GM21529 (cell line): ENCODE data around the gene SETDB1.
"Not testable (repeated sequence)": the region's sequence is repeated elsewhere in the genome, so short reads cannot be mapped to it uniquely, and the experiment has no call there.

Source experiments
- ATAC-seq: cut with Tn5 transposase; IDR thresholded peaks from one replicate; pipeline ENCODE4 v1.9.1; 2021; ENCODE audit not compliant: unreplicated experiment

Gene SETDB1

GRCh38 chr1:150928286-150928685 lies 2.1 kb downstream of the SETDB1 start:
- no peak for ATAC-seq

DNA sequence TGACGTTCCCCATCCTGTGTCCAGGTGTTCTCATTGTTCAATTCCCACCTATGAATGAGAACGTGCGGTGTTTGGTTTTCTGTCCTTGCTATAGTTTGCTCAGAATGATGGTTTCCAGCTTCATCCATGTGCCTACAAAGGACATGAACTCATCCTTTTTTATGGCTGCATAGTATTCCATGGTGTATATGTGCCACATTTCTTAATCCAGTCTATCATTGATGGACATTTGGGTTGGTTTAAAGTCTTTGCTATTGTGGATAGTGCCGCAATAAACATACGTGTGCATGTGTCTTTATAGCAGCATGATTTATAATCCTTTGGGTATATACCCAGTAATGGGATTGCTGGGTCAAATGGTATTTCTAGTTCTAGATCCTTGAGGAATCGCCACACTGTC lies 2.6 kb downstream of the SETDB1 start:
- not testable (repeated sequence) for ATAC-seq

GRCh38 chr1:150931773-150932172 lies 5.6 kb downstream of the SETDB1 start:
- ATAC-seq: no peak

GRCh38 chr1:150944856-150945255 lies 18.7 kb downstream of the SETDB1 start:
- ATAC-seq: no peak

DNA sequence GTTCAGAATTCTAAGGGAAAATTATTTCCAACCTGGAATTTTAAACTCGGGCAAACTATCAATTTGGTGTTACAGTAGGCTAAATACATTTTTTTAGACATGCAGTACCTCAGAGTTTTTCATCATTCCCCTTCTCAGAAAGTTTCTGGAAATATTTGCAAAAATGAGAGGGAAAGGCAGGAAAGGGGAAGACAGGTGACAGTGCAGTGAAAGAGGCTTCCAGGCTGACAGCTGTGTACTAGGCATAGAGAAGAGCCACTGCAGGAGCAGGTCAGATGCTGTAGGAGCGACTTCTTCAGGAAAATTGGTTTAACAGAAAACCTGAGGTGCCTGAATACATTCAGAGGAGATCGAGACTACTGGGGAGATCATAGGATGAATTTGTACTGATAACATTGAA lies 28.5 kb downstream of the SETDB1 start:
- ATAC-seq: no peak

GRCh38 chr1:150955280-150955679 lies 29.1 kb downstream of the SETDB1 start:
- no peak for ATAC-seq

GRCh38 chr1:150957666-150958065 lies 31.5 kb downstream of the SETDB1 start:
- ATAC-seq: no peak

- ATAC-seq: no peak
These were observed 34.5 kb downstream of the SETDB1 start for GRCh38 chr1:150960646-150961045.

DNA sequence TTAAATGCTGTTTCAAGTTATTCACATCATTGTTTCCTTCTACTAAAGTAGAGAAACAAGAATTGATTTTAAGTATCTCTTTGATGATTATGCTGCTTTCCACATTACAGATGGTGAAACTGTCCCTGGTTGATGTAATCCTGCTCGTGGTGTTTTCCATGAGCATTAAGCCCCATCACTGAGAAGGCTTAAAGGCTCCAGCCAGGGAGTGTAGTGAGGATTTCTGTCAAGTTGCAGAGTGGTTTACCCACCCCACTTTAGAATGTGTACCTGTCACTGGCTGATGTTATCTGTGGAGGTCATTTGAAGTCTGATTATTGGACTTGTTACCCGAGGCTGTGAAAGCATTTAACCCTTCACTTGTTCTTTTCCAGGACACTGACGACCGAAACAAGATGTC lies 35.6 kb downstream of the SETDB1 start:
- no peak for ATAC-seq

DNA sequence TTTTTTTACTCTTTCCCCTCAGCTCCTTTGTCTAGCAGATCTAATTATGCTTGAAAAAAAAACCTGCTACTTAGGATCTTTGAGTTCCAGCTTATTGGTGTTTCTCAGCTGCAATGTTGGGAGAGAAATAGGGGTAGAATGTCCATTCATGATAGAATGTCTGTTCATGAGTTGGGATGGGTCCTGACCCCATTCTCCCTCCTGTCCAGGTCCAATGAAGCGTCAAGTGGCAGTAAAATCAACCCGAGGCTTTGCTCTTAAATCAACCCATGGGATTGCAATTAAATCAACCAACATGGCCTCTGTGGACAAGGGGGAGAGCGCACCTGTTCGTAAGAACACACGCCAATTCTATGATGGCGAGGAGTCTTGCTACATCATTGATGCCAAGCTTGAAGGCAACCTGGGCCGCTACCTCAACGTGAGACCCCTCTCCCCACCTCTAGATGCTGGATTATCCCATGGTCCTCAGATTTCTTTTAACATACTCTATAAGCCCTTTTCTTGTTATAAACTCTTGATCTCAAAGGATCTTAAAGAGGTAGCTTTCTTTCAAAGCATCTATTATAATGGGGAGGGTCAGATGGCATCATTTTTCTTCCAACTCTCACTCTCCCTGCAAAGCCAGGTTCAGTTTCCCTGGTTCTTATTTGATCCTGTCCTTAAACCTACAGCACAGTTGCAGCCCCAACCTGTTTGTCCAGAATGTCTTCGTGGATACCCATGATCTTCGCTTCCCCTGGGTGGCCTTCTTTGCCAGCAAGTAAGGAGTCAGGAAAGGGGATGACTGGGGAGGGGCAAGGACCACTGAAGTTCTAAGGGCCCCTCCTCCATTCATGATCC lies 37.4 kb downstream of the SETDB1 start:
- no peak for ATAC-seq

DNA sequence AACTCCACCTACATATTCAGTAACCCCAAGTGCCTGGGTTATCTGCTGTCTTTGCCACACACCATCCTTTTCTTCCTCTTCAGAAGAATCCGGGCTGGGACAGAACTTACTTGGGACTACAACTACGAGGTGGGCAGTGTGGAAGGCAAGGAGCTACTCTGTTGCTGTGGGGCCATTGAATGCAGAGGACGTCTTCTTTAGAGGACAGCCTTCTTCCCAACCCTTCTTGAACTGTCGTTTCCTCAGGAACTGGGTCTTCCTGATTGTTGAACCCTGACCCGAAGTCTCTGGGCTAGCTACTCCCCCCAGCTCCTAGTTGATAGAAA lies 38.0 kb downstream of the SETDB1 start:
- ATAC-seq: no peak

GRCh38 chr1:150965605-150966004 lies 39.4 kb downstream of the SETDB1 start:
- no peak for ATAC-seq

DNA sequence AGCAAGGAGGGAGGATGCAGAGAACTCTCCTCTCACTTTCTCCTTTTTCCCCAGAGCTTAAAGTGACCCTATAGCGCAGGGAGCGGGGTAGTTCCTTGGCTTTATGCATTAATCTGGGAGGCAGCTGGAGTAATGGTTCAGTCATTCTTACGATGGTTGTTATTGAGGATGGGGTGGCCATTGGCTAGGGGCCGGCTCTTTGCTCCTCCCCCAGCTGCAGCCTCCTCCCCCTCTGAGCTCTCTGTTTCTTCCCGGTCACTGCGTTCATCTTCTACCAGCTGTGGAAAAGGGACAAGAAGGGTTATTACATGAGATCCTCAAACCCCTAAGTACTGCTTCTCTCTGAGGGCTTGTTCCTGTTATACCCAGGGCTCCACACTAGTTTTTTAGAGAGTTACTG lies 39.8 kb downstream of the SETDB1 start:
- no peak for ATAC-seq

DNA sequence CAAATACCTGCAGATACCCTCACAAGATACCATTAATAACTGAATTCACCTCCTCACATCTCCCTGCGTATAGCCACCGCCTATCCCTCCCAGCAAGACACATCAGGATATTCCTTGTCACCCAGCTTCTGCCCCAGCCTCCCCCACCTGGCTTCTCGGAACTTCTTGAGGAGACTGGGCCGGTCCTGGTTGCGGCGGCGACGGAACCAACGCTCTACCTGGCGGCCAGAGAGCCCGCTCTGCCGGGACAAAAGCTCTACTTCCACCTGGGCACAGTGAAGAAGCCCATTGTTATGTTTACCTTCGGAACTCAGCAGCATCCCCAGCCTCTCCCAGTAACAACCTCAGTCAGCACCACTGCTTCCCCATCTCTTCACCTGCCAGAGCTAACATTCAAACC lies 41.8 kb downstream of the SETDB1 start:
- no peak for ATAC-seq

DNA sequence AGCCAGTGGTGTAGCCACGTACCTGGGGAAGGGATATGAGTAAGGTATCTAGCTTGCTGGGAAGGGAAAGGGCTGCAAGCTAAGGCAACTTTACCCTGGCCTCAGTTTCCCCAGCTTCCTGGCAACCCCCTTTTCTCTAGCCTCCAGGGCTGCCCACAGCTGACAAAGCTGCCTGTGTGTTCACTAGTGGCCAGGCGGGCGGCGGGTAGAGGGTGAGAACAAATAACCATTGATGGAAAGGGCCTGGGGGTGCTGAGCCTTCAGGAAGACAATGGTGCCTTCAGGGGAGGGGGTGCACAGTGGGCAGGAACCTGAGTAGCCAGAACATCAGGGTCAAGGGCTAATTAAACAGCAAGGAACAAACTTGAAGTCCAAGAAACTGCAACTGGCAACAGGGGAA lies 42.3 kb downstream of the SETDB1 start:
- no peak for ATAC-seq

- ATAC-seq: no peak
These were observed 43.5 kb downstream of the SETDB1 start for GRCh38 chr1:150969626-150970025.

- no peak for ATAC-seq
These were observed 44.8 kb downstream of the SETDB1 start for GRCh38 chr1:150970808-150971582.

GRCh38 chr1:150971583-150972416 lies 45.6 kb downstream of the SETDB1 start:
- ATAC-seq: no peak

- ATAC-seq: no peak
These were observed 46.3 kb downstream of the SETDB1 start for GRCh38 chr1:150972417-150972940.

DNA sequence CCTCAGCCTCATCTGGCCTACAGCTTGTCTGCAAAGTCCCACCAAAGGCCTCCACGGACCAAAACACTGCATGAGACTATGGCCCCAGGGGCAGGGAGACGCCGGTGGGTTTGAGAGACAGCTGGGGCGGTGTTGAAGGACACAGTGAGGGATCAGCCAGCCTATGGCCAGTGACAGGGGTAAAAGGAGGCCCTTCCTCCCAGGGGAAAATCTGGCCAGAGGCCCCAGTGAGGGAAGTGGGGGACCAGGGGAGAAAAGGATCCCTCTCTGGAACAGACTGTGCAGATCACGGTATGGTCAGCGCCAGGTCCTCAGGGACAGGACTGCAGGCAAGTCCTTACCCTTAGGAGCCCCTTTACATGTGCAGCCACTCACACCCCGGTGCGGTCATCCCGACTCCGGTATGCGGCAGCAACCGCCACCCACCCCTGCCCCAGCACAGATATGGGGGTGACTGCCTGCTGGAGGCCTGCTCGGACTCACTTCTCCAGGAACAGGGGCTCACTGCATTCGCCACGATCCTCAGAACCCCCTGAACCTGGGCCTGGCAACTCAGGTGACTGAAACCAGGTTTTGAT lies 47.2 kb downstream of the SETDB1 start:
- no peak for ATAC-seq
